ENCODE data around the gene CREB5. TPM values are rescaled to one million over a fixed set of nuclear protein-coding genes. Genes with fewer than 3 reads are reported as not detected.

The CREB5 gene
- total RNA-seq, 1 experiment from 2014 or later, result 0.49 TPM

GRCh38 chr7:28623863-28624262 lies 211.5 kb downstream of the CREB5 start (continued):
- TF ChIP-seq, protein P1, sequence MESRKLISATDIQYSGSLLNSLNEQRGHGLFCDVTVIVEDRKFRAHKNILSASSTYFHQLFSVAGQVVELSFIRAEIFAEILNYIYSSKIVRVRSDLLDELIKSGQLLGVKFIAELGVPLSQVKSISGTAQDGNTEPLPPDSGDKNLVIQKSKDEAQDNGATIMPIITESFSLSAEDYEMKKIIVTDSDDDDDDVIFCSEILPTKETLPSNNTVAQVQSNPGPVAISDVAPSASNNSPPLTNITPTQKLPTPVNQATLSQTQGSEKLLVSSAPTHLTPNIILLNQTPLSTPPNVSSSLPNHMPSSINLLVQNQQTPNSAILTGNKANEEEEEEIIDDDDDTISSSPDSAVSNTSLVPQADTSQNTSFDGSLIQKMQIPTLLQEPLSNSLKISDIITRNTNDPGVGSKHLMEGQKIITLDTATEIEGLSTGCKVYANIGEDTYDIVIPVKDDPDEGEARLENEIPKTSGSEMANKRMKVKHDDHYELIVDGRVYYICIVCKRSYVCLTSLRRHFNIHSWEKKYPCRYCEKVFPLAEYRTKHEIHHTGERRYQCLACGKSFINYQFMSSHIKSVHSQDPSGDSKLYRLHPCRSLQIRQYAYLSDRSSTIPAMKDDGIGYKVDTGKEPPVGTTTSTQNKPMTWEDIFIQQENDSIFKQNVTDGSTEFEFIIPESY (IDR thresholded peaks at IDR 0.05; ENCODE audit: extremely low read depth, insufficient replicate concordance, low read length), result no peak
- TF ChIP-seq SIN3A (IDR thresholded peaks at IDR 0.05; ENCODE audit: low read depth) (no peak), ELF1 (IDR thresholded peaks at IDR 0.05; ENCODE audit: borderline replicate concordance, low read depth) (no peak), SP1 (IDR thresholded peaks at IDR 0.05; ENCODE audit: low read depth) (no peak), ZNF274 (IDR thresholded peaks at IDR 0.05; ENCODE audit: low read depth, low read length) (no peak)

DNA sequence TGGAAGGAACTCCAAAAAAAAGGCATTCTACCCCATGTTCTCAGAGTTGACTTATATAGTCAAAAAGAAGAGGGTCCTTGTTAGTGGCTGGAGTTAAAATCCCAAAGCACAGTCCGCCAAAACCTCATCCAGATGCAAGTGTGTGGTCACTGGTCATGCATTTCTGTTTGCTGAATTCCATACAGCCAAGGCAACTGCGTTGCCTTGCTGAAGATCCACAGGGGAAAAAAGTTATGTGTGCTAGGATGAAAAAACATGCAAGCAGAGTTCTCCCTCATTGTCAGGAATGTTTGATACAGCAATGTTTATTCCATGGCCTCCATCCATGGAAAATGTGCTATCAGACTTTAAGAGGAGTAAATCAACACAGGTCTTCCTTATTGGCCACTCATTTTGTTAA lies 213.1 kb downstream of the CREB5 start:
- ATAC-seq (no peak), DNase-seq (ENCODE audit: low read depth, low spot score) (no peak)
- RAD21 ChIA-PET (ENCODE audit: low non-redundant PET in 1 of 2, low total read pairs in 2 of 2, uncharacterized antibody in 2 of 2, unreplicated experiment in 2 of 2), result no interaction called here
- no TSS peak for BruUV-seq (replicated peaks)
- TF ChIP-seq RAD21 (IDR thresholded peaks at IDR 0.05; ENCODE audit: low read depth), result no peak
- TF ChIP-seq JUND (IDR thresholded peaks at IDR 0.05), result no peak
- TF ChIP-seq, protein P1 (IDR thresholded peaks at IDR 0.05; ENCODE audit: extremely low read depth, insufficient replicate concordance, low read length), result no peak
- TF ChIP-seq POLR2A (IDR thresholded peaks at IDR 0.05; ENCODE audit: borderline replicate concordance, extremely low read depth, insufficient read depth, insufficient read length), result no peak
- no peak for TF ChIP-seq ATF3 (IDR thresholded peaks at IDR 0.05)
- TF ChIP-seq ZFX (IDR thresholded peaks at IDR 0.05), result no peak
- no peak for TF ChIP-seq EGR1 (IDR thresholded peaks at IDR 0.05; ENCODE audit: low read depth)
- TF ChIP-seq POLR2AphosphoS5 (IDR thresholded peaks at IDR 0.05; ENCODE audit: low read depth, low read length), result no peak
- Histone ChIP-seq H3K27ac (ENCODE audit: low read depth, low read length) (no peak overlapping the region), H3K9me2 (ENCODE audit: insufficient read depth) (no peaks in the 10 kb centered on the region), H3K79me2 (ENCODE audit: insufficient read depth, low read length) (no peaks in the 10 kb centered on the region), H3K9ac (ENCODE audit: low read length) (no peak overlapping the region), H3K4me3 (replicated peaks in 1 of 2; ENCODE audit: low read depth in 1 of 2, low read length in 2 of 2) (no peak overlapping the region), H3K36me3 (ENCODE audit: control insufficient read depth in 1 of 2, insufficient read depth in 2 of 2, low read length in 2 of 2) (no peaks in the 10 kb centered on the region), H3K27me3 (ENCODE audit: insufficient read depth, low read length) (peaks cover 14% of the 10 kb centered on the region; the same call in 1 of the 2 replicates), H3K4me2 (ENCODE audit: low read length) (no peak overlapping the region), H4K20me1 (ENCODE audit: insufficient read depth) (no peaks in the 10 kb centered on the region), H3K4me1 (ENCODE audit: control insufficient read depth in 1 of 2, insufficient read depth in 2 of 2, low read length in 2 of 2) (peaks cover 3 to 4% of the 10 kb centered on the region in 2 experiments; a peak in 2 of 4 replicates), H3K9me3 (ENCODE audit: control insufficient read depth in 1 of 2, insufficient read depth in 1 of 2, low read depth in 1 of 2, low read length in 2 of 2) (no peaks in the 10 kb centered on the region), H2AFZ (ENCODE audit: low read depth, low read length, poor library complexity, severe bottlenecking) (no peak overlapping the region)
- CTCF ChIA-PET, result no interaction called here
- POLR2A ChIA-PET, result no interaction called here
- intact Hi-C loops (cut with micrococcal nuclease), result loop anchor here (10.0 kb wide), 1 partner anchor 1431 kb away; no protein-coding TSS in a partner anchor
